22Rv1 (cell line): ENCODE data around the gene DHX38.

Experiments used
- H3K27ac ChIP-seq: fragments of 450-650 bp; 2 replicates; pipeline ENCODE4 v1.5.1; 2017
- ZFX ChIP-seq: fragments of 450-650 bp; IDR thresholded peaks from 2 replicates; pipeline ENCODE4 v1.6.1; 2017; ENCODE audit warnings: antibody characterized with exemption, borderline replicate concordance
- TF ChIP-seq, protein P1 (sequence below): fragments of 450-650 bp; IDR thresholded peaks from 2 replicates; pipeline ENCODE4 v1.5.1; 2017; ENCODE audit warnings: mild to moderate bottlenecking

Gene DHX38

DNA sequence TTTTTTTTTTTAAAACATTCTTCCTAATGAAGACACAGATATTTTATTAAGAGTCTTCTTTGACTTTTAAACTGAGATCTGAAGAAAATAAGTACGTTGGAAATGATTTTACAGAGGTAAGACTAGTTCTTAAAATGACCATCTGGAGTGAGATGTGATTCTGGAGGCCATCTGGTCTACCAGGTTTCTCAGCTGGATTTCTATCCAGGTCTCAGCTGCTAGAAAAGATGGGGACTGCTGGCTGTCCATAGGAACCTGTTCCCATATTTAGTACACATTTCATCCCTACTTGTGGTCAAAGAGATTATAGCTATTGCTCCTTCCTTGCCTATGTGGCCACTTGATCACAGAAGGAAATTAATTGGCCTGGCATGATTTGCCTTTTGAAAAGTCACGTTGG is 66.2 kb downstream of the DHX38 start:
- TF ChIP-seq ZFX, result no peak
- TF ChIP-seq, protein P1, sequence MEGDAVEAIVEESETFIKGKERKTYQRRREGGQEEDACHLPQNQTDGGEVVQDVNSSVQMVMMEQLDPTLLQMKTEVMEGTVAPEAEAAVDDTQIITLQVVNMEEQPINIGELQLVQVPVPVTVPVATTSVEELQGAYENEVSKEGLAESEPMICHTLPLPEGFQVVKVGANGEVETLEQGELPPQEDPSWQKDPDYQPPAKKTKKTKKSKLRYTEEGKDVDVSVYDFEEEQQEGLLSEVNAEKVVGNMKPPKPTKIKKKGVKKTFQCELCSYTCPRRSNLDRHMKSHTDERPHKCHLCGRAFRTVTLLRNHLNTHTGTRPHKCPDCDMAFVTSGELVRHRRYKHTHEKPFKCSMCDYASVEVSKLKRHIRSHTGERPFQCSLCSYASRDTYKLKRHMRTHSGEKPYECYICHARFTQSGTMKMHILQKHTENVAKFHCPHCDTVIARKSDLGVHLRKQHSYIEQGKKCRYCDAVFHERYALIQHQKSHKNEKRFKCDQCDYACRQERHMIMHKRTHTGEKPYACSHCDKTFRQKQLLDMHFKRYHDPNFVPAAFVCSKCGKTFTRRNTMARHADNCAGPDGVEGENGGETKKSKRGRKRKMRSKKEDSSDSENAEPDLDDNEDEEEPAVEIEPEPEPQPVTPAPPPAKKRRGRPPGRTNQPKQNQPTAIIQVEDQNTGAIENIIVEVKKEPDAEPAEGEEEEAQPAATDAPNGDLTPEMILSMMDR, result no peak
- no peak overlapping the region for H3K27ac ChIP-seq

- TF ChIP-seq ZFX, result no peak
- TF ChIP-seq, protein P1, result no peak
- no peak overlapping the region for H3K27ac ChIP-seq
Measured at GRCh38 chr16:72162105-72162692, 68.6 kb downstream of the DHX38 start.
